Measurements from ENCODE around the gene ZNF189.
A peak's percentile ranks its signal among the peaks of the same experiment; 100 is the strongest.

Gene ZNF189

DNA sequence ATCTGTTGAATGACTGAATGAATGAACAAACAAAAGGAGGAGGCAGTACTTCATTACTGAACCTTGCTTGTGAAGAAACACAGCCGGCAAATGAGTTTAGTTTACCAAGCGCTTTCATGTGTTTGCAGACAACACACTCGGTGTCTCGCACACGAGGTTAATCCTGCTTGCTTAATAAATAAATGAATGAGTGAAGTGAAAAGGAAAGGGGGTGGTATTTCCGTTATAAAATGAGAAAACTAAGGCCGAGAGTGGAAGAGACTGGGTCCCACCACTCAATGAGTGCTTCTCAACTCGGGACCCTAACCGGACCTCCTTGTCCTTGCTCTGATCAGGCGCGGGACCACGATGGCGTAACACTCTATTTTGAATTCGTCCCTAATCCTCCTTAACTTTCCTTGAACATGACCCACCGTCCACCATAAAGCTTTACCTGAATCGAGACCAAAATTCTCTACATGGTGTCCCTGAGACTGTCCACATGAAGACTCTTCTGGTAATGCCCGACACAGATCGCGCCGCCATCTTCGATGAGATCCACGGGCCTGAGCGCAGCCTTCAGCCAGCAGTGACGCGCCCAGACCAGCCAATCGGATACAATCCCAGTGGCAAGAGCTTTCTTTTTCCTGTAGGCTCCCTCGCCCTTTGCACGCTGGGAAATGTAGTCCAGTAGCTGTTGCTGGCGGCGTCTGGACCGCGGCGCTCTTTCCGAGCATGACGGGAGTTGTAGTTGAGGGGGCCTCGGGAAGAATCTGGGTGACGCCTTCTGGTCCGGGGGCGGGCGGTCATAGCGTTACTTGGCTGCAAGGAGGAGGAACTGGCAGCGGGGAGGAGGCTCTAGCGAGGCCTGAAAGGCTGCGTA is at the start of gene ZNF189, which contains the start of gene MRPL50:
TSS of gene ZNF189 (plus strand) at position 784 of the 862 bp plus-strand sequence. CDS start 306 bp downstream, outside the sequence.
TSS of gene MRPL50 (minus strand) at position 551 of the 862 bp plus-strand sequence. CDS start at position 525, 26 bp downstream.
- Histone ChIP-seq H3K27ac (ENCODE audit: low read depth, low read length) (peak within 1 kb of the TSS; percentile 78), H3K4me1 (ENCODE audit: control insufficient read depth, insufficient read depth, low read length) (peaks cover 13% of the 10 kb centered on the region; the same call in 1 of the 2 replicates), H3K27me3 (ENCODE audit: control insufficient read depth, insufficient read depth, low read length) (no peaks in the 10 kb centered on the region), H3K4me3 (ENCODE audit: low read depth, low read length) (peak within 1 kb of the TSS; percentile 98), H3K9ac (ENCODE audit: low read depth, low read length) (peak within 1 kb of the TSS; percentile 94), H3K9me3 (ENCODE audit: control insufficient read depth, insufficient read depth, low read length) (0 out of 2 replicates have a peak, but pooled peaks cover 7% of the 10 kb centered on the region), H3K36me3 (ENCODE audit: control insufficient read depth, insufficient read depth, low read length) (peaks cover 64% of the 10 kb centered on the region)

DNA sequence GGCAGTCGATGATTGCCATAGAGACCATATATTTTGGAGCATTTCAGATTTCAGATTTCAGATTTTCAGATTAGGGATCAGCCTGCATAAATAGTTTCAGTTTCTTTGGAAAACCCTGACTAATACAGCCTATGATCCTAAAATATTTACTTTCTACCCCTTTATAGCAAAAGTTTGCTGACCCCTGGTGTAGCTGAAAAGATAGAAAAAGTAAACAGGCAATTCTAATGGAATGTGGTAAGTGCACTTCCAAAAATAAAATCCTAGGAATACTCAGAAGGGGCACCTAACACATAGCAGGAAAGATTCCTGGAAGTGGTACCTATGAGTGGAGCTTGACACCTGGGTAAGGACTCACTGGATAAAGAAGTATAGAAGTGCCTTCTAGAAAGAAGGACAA is 48.4 kb upstream of the ZNF189 start:
- no peaks in the 10 kb centered on the region for H3K9me3 ChIP-seq (ENCODE audit: control insufficient read depth, insufficient read depth, low read length)

DNA sequence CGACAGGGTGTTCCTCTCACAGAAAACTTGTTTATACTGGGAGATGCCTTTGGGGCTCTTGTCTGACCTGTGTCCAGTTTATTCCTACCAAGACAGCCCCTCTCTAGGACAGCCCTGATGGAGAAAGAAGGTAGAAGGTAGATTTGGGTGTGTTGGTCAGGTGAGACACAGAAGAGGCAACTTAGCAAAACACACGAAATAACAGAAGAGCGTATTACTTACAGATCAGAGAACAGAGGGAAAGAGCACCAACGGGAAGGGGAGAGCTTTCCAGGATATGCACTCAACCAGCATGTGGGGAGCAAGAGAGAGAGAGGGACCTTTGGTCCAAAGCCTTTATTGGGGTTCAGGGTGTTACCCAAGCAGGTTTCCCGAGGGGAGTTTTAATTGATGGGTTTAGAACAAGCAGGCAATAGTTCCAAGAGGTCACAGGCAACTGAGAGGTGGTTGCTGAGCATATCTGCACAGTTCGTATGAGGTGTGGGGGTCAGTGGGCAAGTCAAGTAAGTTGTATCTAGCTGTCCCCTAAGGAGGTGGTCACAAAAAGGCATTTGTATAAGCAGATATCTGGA is 45.7 kb upstream of the ZNF189 start:
- Histone ChIP-seq H3K27ac (ENCODE audit: low read depth, low read length) (no peak overlapping the region), H3K27me3 (ENCODE audit: control insufficient read depth, insufficient read depth, low read length) (no peaks in the 10 kb centered on the region), H3K4me3 (ENCODE audit: low read depth, low read length) (no peak overlapping the region), H3K9ac (ENCODE audit: low read depth, low read length) (no peak overlapping the region), H3K9me3 (ENCODE audit: control insufficient read depth, insufficient read depth, low read length) (no peaks in the 10 kb centered on the region), H3K4me1 (ENCODE audit: control insufficient read depth, insufficient read depth, low read length) (no peaks in the 10 kb centered on the region), H3K36me3 (ENCODE audit: control insufficient read depth, insufficient read depth, low read length) (no peaks in the 10 kb centered on the region)

More for the DNA sequence above, 48.4 kb upstream of the ZNF189 start:
- H3K36me3 ChIP-seq (ENCODE audit: control insufficient read depth, insufficient read depth, low read length), result no peaks in the 10 kb centered on the region
- H3K4me3 ChIP-seq (ENCODE audit: low read depth, low read length), result no peak overlapping the region
- H3K4me1 ChIP-seq (ENCODE audit: control insufficient read depth, insufficient read depth, low read length), result no peaks in the 10 kb centered on the region
- no peak overlapping the region for H3K9ac ChIP-seq (ENCODE audit: low read depth, low read length)
- no peaks in the 10 kb centered on the region for H3K27me3 ChIP-seq (ENCODE audit: control insufficient read depth, insufficient read depth, low read length)
- H3K27ac ChIP-seq (ENCODE audit: low read depth, low read length), result no peak overlapping the region

DNA sequence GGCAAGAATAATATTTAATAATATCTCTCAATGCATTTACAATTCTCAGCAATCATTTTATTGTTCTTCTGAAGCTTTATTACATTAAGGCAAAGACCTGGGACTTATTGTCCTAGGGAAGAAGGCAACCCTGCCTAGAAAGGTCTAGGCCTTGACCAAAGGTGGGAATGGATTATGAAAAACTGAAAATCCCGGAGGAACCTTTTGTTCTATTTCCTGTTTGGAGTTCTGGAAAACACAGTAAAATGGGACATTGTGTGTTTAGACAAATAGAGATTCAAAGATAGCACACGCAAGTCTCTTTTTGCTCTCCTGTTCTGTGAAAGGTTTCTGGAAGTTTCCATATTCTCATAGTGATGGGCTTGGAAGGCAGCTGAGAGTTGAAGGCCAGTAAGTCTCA is 45.0 kb upstream of the ZNF189 start:
- H3K9ac ChIP-seq (ENCODE audit: low read depth, low read length), result no peak overlapping the region
- H3K9me3 ChIP-seq (ENCODE audit: control insufficient read depth, insufficient read depth, low read length), result no peaks in the 10 kb centered on the region
- no peak overlapping the region for H3K27ac ChIP-seq (ENCODE audit: low read depth, low read length)
- H3K36me3 ChIP-seq (ENCODE audit: control insufficient read depth, insufficient read depth, low read length), result no peaks in the 10 kb centered on the region
- H3K4me3 ChIP-seq (ENCODE audit: low read depth, low read length), result no peak overlapping the region
- H3K27me3 ChIP-seq (ENCODE audit: control insufficient read depth, insufficient read depth, low read length), result no peaks in the 10 kb centered on the region
- no peaks in the 10 kb centered on the region for H3K4me1 ChIP-seq (ENCODE audit: control insufficient read depth, insufficient read depth, low read length)

DNA sequence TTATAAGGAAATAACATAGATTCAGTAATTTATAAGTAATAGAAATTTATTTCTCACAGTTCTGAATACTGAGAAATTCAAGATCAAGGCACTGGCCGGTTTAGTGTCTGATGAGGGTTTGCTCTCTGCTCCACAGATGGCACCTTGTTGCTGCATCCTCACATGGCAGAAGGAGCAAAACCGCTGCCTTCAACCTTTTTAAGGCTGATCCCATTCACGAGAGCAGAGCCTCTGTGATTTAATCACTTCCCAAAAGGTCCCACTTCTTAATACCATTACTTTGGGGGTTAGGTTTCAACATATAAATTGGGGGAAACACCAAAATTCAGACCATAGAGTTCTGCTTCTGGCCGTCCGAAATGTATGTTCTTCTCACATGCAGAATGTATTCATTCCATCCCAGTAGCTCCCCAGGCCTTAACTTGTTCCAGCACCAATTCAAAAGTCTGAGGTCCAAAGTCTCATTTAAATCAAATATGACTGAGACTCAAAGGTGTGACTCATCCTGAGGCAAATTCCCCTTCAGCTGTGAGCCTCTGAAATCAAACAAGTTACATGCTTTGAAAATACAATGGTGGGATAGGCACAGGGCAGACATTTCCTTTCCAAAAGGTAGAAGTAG is 44.4 kb upstream of the ZNF189 start:
- Histone ChIP-seq H3K9me3 (ENCODE audit: control insufficient read depth, insufficient read depth, low read length) (no peaks in the 10 kb centered on the region), H3K27ac (ENCODE audit: low read depth, low read length) (no peak overlapping the region), H3K27me3 (ENCODE audit: control insufficient read depth, insufficient read depth, low read length) (no peaks in the 10 kb centered on the region), H3K4me3 (ENCODE audit: low read depth, low read length) (no peak overlapping the region), H3K9ac (ENCODE audit: low read depth, low read length) (no peak overlapping the region), H3K4me1 (ENCODE audit: control insufficient read depth, insufficient read depth, low read length) (no peaks in the 10 kb centered on the region), H3K36me3 (ENCODE audit: control insufficient read depth, insufficient read depth, low read length) (no peaks in the 10 kb centered on the region)

DNA sequence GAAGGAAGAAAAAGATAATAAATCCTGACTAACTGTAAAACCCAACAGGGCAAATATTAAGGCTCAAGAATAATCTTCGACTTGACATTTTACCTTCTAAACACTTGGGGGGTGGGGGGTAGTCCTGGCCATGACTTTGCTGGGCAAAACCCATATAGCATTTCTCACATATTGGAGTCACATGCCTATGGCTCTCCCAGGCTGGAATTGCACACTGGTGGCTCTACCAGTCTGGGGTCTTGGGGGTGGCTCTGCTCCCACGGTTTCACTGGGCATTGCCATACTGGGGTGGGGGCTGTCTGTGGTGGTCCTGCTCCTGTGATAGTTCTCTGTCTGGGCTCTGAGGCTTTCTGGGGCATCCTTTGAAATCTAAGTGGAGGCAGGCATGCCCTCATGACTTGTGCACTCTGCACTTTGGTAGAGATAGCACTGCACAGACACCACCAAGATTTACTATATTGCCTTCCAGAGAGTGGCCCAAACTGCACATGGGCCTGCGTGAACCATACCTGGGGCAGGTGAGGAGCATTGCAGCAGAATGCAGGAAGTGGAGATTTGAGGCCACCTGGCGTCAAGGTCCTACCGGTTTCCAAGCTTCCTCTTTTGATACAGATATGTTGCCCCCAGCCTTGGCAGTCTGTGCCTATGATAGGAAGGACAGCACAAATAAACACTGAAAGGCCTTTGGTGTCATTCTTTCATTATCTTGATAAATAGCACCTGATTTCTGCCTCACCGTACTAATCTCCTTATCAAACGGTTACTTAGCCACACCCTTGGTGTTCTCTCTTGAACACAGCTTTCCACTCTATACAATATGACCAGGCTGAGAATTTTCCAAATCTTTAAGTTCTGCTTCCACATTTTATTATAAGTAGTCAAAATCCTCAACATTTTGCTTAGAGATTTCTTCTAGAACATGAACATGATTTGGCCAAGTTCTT is 43.6 kb upstream of the ZNF189 start:
- H3K36me3 ChIP-seq (ENCODE audit: control insufficient read depth, insufficient read depth, low read length), result no peaks in the 10 kb centered on the region
- H3K9me3 ChIP-seq (ENCODE audit: control insufficient read depth, insufficient read depth, low read length), result no peaks in the 10 kb centered on the region
- peak overlapping the region; percentile 18 for H3K27ac ChIP-seq (ENCODE audit: low read depth, low read length)
- no peak overlapping the region for H3K4me3 ChIP-seq (ENCODE audit: low read depth, low read length)
- no peaks in the 10 kb centered on the region for H3K27me3 ChIP-seq (ENCODE audit: control insufficient read depth, insufficient read depth, low read length)
- no peaks in the 10 kb centered on the region for H3K4me1 ChIP-seq (ENCODE audit: control insufficient read depth, insufficient read depth, low read length)
- H3K9ac ChIP-seq (ENCODE audit: low read depth, low read length), result no peak overlapping the region

DNA sequence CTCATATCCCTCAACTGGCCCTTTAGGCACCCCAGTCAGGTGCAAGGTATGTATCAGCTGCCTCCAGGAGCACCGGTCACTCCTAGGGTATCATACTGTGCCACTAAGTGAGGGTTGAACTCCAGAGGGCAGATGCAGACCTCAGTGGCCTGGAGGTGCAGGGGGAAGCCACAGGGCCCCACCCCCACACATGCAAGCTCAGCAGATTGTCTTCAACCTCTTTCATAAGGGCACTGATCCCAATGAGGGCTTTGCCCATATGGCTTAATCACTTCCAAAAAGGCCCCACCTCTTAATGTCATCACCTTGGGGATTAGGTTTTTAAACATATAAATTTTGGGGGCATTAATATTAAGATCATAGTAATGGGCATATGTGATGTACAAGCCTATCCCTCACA is 42.0 kb upstream of the ZNF189 start:
- H3K27me3 ChIP-seq (ENCODE audit: control insufficient read depth, insufficient read depth, low read length), result no peaks in the 10 kb centered on the region
- no peaks in the 10 kb centered on the region for H3K9me3 ChIP-seq (ENCODE audit: control insufficient read depth, insufficient read depth, low read length)
- H3K27ac ChIP-seq (ENCODE audit: low read depth, low read length), result no peak overlapping the region
- no peak overlapping the region for H3K4me3 ChIP-seq (ENCODE audit: low read depth, low read length)
- H3K9ac ChIP-seq (ENCODE audit: low read depth, low read length), result no peak overlapping the region
- H3K36me3 ChIP-seq (ENCODE audit: control insufficient read depth, insufficient read depth, low read length), result no peaks in the 10 kb centered on the region
- no peaks in the 10 kb centered on the region for H3K4me1 ChIP-seq (ENCODE audit: control insufficient read depth, insufficient read depth, low read length)

DNA sequence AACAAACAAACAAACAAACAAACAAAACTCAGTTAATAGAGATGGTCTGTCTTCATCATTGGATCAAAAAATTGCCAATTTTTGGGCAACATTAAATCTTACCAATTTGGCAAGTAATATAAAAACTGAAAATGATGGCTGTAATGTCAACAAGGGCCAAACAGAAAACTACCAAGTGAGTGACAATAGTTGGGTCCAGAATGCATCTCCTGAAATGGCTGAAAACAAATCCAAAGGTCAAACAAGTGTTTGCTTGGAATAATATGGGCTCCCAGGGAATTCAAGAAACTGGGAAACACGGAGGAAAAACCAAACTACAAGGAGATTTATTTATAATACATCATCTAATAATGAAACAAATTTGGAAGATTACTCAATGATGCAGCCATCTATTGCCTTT is 39.0 kb upstream of the ZNF189 start:
- Histone ChIP-seq H3K9ac (ENCODE audit: low read depth, low read length) (no peak overlapping the region), H3K4me1 (ENCODE audit: control insufficient read depth, insufficient read depth, low read length) (no peaks in the 10 kb centered on the region), H3K36me3 (ENCODE audit: control insufficient read depth, insufficient read depth, low read length) (no peaks in the 10 kb centered on the region), H3K27ac (ENCODE audit: low read depth, low read length) (no peak overlapping the region), H3K4me3 (ENCODE audit: low read depth, low read length) (no peak overlapping the region), H3K27me3 (ENCODE audit: control insufficient read depth, insufficient read depth, low read length) (no peaks in the 10 kb centered on the region), H3K9me3 (ENCODE audit: control insufficient read depth, insufficient read depth, low read length) (no peaks in the 10 kb centered on the region)

DNA sequence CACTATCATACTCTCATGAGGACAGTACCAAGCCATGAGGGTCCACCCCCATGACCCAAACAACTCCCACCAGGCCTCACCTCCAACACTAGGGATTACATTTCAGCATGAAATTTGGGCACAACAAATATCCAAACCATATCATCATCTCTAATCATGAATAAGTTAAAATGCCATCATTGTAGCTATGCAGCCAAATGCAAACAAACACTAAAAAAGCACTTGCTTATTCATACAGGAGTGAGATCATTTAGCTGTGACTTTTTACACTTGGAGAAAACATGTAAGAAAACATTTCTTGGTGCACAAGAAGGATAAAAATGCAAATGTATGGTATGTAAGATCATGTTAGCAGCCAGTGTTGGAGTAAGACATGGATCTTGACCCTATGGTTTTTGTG is 38.0 kb upstream of the ZNF189 start:
- no peak overlapping the region for H3K4me3 ChIP-seq (ENCODE audit: low read depth, low read length)
- H3K9me3 ChIP-seq (ENCODE audit: control insufficient read depth, insufficient read depth, low read length), result no peaks in the 10 kb centered on the region
- H3K4me1 ChIP-seq (ENCODE audit: control insufficient read depth, insufficient read depth, low read length), result no peaks in the 10 kb centered on the region
- H3K27me3 ChIP-seq (ENCODE audit: control insufficient read depth, insufficient read depth, low read length), result no peaks in the 10 kb centered on the region
- H3K9ac ChIP-seq (ENCODE audit: low read depth, low read length), result no peak overlapping the region
- no peak overlapping the region for H3K27ac ChIP-seq (ENCODE audit: low read depth, low read length)
- H3K36me3 ChIP-seq (ENCODE audit: control insufficient read depth, insufficient read depth, low read length), result no peaks in the 10 kb centered on the region

DNA sequence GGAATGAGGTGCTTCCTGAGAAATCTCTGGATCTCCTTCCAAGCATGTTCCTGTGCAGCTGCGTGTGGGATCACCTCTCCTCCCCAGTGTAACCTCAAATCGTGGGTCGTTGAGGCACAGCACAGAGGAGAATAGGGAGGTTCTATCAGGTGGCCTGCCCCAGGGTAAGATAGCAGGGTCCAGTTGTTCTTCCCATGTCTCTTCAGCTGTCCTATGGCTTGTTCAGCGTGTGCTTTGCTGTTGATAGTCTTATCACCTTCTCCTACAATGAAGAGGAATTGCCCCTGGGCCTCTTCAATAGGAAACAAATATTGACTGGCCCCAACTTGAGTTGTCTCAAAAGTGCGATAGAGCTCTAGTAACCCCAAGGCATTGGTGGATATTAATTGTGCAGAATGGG is 36.2 kb upstream of the ZNF189 start:
- Histone ChIP-seq H3K9ac (ENCODE audit: low read depth, low read length) (no peak overlapping the region), H3K4me3 (ENCODE audit: low read depth, low read length) (no peak overlapping the region)

More for the DNA sequence above, 36.2 kb upstream of the ZNF189 start:
- no peak overlapping the region for H3K27ac ChIP-seq (ENCODE audit: low read depth, low read length)
- H3K4me1 ChIP-seq (ENCODE audit: control insufficient read depth, insufficient read depth, low read length), result no peaks in the 10 kb centered on the region
- no peaks in the 10 kb centered on the region for H3K9me3 ChIP-seq (ENCODE audit: control insufficient read depth, insufficient read depth, low read length)
- H3K27me3 ChIP-seq (ENCODE audit: control insufficient read depth, insufficient read depth, low read length), result no peaks in the 10 kb centered on the region
- no peaks in the 10 kb centered on the region for H3K36me3 ChIP-seq (ENCODE audit: control insufficient read depth, insufficient read depth, low read length)
